Pancreas (tissue), 10 donors: ENCODE measurements around the gene PHKB. TPM values are rescaled to one million over a fixed set of nuclear protein-coding genes. Genes with fewer than 3 reads are reported as not detected.

Experiments used
- ATAC-seq, 4 donors: fragments of 200-7000 bp; cut with Tn5 transposase; one replicate each; pipeline versions ENCODE4 v1.8.0 to v1.9.1; 2020; ENCODE audit warnings: mild to moderate bottlenecking in 4 of 4, moderate library complexity in 4 of 4
- DNase-seq, 6 donors: peaks; one replicate each; pipeline ENCODE4 v3.0.0-alpha.2; 2020
- FAIRE-seq: peaks from 2 replicates; lab custom pipeline; 2012; peaks lifted over from hg19 to GRCh38; lab: Jason Lieb, UNC
- H3K27ac ChIP-seq, 4 donors: fragments of 200-600 bp; sonication (generic); 1 replicate in 3 of 4; 2 replicates in 1 of 4; pipeline versions ENCODE4 v1.5.0 to v1.8.0; 2020
- H3K27me3 ChIP-seq, 4 donors: fragments of 200-600 bp; one replicate each; pipeline ENCODE4 v1.8.0; 2021
- H3K36me3 ChIP-seq, 3 donors: fragments of 200-600 bp; sonication (generic) in 1 of 3; one replicate each; pipeline versions ENCODE4 v1.5.0 to v1.8.0; 2020 to 2021
- H3K4me1 ChIP-seq, 3 donors: fragments of 200-600 bp; one replicate each; pipeline ENCODE4 v1.8.0; 2021
- H3K4me3 ChIP-seq, 4 donors: fragments of 200-600 bp; sonication (generic) in 2 of 4; one replicate each; pipeline versions ENCODE4 v1.5.0 to v1.8.0; 2020 to 2021
- H3K9me3 ChIP-seq, 4 donors: fragments of 200-600 bp; one replicate each; pipeline ENCODE4 v1.8.0; 2021
- WGBS, 2 donors: extraction: QIAGEN DNeasy Blood & Tissue Kit; methylation state at CpG; one replicate each; pipeline ENCODE4 v1.1.7; 2013; 5-methylcytosine and 5-hydroxymethylcytosine counted together
- intact Hi-C, 3 donors: fragments of 100-400 bp; cut with DNase I; formaldehyde crosslinking; loops; one replicate each; pipeline versions ENCODE4 v1.11.1 to v1.14.2; 2022
- polyA plus RNA-seq, 2 donors: library from polyadenylated mRNA; stranded (reverse); fragments of 200-250 nt; gene quantifications; one replicate each; pipeline ENCODE4 v1.2.3, GENCODE V29; 2013
- total RNA-seq, 6 donors: library from RNA; stranded (reverse); fragmentation: NEBNext Ultra II Directional in 4 of 6; extraction: Animal tissue kit (Norgen Biotek cat#: 25700) in 4 of 6; gene quantifications; one replicate each; pipeline versions ENCODE4 v1.2.1 to v1.2.4, GENCODE V29; 2021 to 2023
- TF ChIP-seq, protein P1 (sequence below), 4 donors: fragments of 200-600 bp; sonication (generic) in 3 of 4; IDR thresholded peaks; one replicate each; pipeline versions ENCODE4 v1.5.0 to v1.8.0; 2021; ENCODE audit warnings: antibody characterized with exemption in 4 of 4
- donor health status: healthy with polysubstance abuse.
- donor health status: DM: no; HTN: no; CAD: no; lungs with moderate emphysema.
- donor health status: DM: no; HTN: no; CAD: no.
- donor health status: control.
- donor health status: control.
- donor health status: Bipolar disorder and iron deficiency.
- donor health status: DM: yes; HTN: yes; CAD: no.
- donor health status: DM: no; HTN: no; CAD: no.
- donor health status: DM: no; HTN: no; CAD: no.
- donor health status: DM: yes; HTN: yes; CAD: no.

Gene PHKB
- total and polyA plus RNA-seq, 8 donors, result 13.3 to 46.4 (median 27.2) TPM

DNA sequence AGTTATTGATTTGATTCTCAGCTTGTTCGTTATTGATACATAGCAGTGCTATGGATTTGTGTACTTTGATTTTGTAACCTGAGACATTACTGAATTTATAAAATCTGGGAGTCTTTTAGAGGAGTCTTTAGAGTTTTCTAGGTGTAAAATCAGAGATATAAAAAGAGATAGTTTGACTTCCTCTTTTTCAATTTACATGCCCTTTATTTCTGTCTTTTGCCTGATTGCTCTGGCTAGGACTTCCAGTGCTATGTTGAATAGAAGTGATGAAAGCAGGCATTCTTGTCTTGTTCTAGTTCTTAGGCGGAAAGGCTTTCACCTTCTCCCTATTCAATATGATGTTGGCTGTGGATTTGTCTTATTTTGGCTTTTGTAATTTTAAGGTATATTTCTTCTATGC is 106.2 kb downstream of the PHKB start:
- H3K36me3 ChIP-seq, result no peaks in the 10 kb centered on the region
- no peak overlapping the region for H3K4me3 ChIP-seq
- ATAC-seq (no peak), FAIRE-seq (no peak), DNase-seq (no peak)
- H3K4me1 ChIP-seq, result no peaks in the 10 kb centered on the region
- intact Hi-C loops, result no loop called here
- TF ChIP-seq, protein P1, sequence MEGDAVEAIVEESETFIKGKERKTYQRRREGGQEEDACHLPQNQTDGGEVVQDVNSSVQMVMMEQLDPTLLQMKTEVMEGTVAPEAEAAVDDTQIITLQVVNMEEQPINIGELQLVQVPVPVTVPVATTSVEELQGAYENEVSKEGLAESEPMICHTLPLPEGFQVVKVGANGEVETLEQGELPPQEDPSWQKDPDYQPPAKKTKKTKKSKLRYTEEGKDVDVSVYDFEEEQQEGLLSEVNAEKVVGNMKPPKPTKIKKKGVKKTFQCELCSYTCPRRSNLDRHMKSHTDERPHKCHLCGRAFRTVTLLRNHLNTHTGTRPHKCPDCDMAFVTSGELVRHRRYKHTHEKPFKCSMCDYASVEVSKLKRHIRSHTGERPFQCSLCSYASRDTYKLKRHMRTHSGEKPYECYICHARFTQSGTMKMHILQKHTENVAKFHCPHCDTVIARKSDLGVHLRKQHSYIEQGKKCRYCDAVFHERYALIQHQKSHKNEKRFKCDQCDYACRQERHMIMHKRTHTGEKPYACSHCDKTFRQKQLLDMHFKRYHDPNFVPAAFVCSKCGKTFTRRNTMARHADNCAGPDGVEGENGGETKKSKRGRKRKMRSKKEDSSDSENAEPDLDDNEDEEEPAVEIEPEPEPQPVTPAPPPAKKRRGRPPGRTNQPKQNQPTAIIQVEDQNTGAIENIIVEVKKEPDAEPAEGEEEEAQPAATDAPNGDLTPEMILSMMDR (IDR thresholded peaks at IDR 0.05), result no peak
- no peak overlapping the region for H3K27ac ChIP-seq
- H3K27me3 ChIP-seq, result no peaks in the 10 kb centered on the region
- no peaks in the 10 kb centered on the region for H3K9me3 ChIP-seq
- 94 to 96% methylated on average over 2 of the region's 2 CpGs for WGBS, 2 donors

DNA sequence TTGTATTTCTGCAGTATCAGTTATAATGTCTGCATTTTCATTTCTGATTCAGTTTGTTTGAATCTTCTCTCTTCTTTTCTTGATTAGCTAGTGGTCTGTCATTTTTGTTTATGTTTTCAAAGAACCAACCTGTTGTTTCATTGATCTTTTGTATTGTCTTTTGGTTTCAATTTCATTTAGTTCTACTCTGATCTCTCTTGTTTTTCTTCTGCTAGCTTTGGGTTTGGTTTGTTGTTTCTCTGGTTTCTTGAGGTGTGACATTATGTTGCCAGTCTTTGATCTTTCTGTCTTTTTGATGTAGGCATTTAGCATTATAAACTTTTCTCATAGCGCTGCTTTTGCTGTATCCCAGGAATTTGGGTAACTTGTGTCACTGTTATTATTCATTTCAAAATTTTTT is 107.2 kb downstream of the PHKB start:
- Histone ChIP-seq H3K36me3 (no peaks in the 10 kb centered on the region), H3K27ac (no peak overlapping the region), H3K4me1 (no peaks in the 10 kb centered on the region), H3K9me3 (no peaks in the 10 kb centered on the region), H3K27me3 (no peaks in the 10 kb centered on the region), H3K4me3 (no peak overlapping the region)
- DNase-seq (no peak), ATAC-seq (no peak), FAIRE-seq (no peak)
- intact Hi-C loops, result no loop called here
- TF ChIP-seq, protein P1 (IDR thresholded peaks at IDR 0.05), result no peak
- 94 to 98% methylated on average over 1 of the region's 1 CpG for WGBS, 2 donors

DNA sequence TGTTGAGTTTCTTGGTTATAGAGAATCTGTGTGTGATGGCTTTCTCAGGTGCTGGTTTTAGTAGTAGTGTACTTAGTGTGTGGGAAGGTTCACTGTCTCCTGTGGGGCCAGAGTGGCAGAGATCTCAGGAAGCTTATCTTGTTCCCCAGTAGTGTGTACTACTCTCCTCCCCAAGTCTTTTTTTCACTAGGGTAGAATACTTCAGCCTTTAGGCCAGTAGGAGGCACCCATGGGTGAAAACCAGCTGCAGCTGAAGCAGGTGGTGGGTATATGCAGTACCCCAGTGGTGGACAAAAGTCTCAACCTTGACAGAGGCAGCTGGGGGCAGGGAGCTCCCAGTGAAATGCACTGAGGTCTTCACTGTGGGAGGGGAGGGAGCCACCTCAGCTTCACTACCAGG is 109.9 kb downstream of the PHKB start:
- DNase-seq, result no peak
- Histone ChIP-seq H3K36me3 (no peaks in the 10 kb centered on the region), H3K9me3 (no peaks in the 10 kb centered on the region), H3K27me3 (no peaks in the 10 kb centered on the region), H3K27ac (no peak overlapping the region), H3K4me1 (no peaks in the 10 kb centered on the region), H3K4me3 (no peak overlapping the region)
- TF ChIP-seq, protein P1 (IDR thresholded peaks at IDR 0.05), result no peak
- ATAC-seq, result no peak
- intact Hi-C loops, result no loop called here
- FAIRE-seq, result no peak

DNA sequence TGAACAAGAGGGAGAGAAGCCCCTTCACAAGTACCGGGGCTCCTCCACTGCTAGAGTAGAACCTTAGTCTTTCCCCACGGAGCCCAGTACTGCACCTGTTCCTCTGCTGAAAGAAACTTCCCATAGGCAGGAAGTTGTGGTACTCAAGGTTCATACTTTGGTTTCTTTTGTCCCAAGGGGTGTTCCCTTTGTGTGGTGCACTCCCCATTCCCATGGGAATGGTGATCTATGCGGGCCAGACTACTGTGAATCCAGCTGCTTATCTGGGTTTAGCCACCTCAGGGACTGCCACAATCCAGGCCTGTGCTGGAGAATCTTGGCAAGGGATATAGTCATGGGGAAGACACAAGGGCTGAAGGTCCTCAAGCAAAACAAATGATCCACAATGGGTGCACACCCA is 110.6 kb downstream of the PHKB start:
- intact Hi-C loops, result no loop called here
- Histone ChIP-seq H3K4me1 (no peaks in the 10 kb centered on the region), H3K27ac (no peak overlapping the region), H3K4me3 (no peak overlapping the region), H3K36me3 (no peaks in the 10 kb centered on the region), H3K27me3 (no peaks in the 10 kb centered on the region), H3K9me3 (no peaks in the 10 kb centered on the region)
- DNase-seq (no peak), FAIRE-seq (no peak), ATAC-seq (no peak)
- 78 to 97% methylated on average over 3 of the region's 3 CpGs for WGBS, 2 donors
- TF ChIP-seq, protein P1 (IDR thresholded peaks at IDR 0.05), result no peak

DNA sequence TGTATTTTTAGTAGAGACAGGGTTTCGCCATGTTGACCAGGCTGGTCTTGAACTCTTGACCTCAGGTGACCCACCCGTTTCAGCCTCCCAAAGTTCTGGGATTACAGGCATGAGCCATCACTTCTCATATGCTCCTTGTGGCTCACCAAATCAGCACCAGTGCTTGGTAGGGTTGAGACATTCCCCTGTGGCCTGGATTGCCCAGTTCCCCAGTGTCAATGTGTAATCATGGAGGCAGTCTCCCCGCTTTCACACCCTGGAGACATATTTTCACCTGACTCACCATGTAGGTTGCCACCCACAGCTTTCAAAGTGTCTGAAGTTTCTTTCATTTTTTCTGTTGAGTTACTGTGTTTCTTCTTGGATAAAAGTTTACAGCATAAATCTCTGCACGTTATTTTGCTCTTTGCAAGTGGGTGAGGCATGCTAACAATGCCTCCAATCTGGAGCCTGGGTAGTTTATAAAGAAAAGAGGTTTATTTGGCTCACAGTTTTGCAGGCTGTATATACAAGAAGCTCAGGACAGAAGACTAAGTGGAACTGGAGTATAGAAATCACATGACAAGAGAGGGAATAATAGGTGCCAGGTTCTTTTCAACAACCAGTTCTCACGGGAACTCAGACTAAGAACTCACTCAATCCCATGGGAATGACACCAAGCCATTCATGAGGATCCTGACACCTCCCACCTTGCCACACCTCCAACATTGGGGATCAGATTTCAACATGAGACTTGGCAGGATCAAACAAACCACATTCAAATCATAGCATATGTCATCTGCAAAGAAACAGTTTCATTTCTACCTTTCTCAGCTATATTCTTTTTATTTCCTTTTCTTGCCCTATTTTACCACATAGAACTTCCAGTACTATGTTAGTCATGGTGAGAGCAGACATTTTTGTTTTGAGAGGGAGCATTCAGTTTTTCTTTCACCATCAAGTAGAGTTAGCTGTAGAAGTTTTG is 113.2 kb downstream of the PHKB start:
- WGBS, 2 donors, result 73 to 85% methylated on average over 5 of the region's 5 CpGs

More for the DNA sequence above, 113.2 kb downstream of the PHKB start:
- no peak for FAIRE-seq
- DNase-seq, result no peak
- Histone ChIP-seq H3K4me3 (no peak overlapping the region), H3K27me3 (no peaks in the 10 kb centered on the region), H3K36me3 (no peaks in the 10 kb centered on the region), H3K9me3 (no peaks in the 10 kb centered on the region), H3K4me1 (no peaks in the 10 kb centered on the region), H3K27ac (no peak overlapping the region)
- TF ChIP-seq, protein P1 (IDR thresholded peaks at IDR 0.05), result no peak
- ATAC-seq, result peak in 1 of 4 donors; percentile 14
- intact Hi-C loops, result no loop called here
